ENCODE results near the gene COL5A2.
A peak's percentile ranks its signal among the peaks of the same experiment; 100 is the strongest.

COL5A2 gene

GRCh38 chr2:189097934-189098333 lies 81.6 kb downstream of the COL5A2 start:
- DNase-seq (ENCODE audit: low spot score) (no peak), ATAC-seq (ENCODE audit: low read depth) (no peak)
- no peaks in the 10 kb centered on the region for H3K36me3 ChIP-seq (ENCODE audit: low read depth)
- TF ChIP-seq, protein P1, sequence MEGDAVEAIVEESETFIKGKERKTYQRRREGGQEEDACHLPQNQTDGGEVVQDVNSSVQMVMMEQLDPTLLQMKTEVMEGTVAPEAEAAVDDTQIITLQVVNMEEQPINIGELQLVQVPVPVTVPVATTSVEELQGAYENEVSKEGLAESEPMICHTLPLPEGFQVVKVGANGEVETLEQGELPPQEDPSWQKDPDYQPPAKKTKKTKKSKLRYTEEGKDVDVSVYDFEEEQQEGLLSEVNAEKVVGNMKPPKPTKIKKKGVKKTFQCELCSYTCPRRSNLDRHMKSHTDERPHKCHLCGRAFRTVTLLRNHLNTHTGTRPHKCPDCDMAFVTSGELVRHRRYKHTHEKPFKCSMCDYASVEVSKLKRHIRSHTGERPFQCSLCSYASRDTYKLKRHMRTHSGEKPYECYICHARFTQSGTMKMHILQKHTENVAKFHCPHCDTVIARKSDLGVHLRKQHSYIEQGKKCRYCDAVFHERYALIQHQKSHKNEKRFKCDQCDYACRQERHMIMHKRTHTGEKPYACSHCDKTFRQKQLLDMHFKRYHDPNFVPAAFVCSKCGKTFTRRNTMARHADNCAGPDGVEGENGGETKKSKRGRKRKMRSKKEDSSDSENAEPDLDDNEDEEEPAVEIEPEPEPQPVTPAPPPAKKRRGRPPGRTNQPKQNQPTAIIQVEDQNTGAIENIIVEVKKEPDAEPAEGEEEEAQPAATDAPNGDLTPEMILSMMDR (IDR thresholded peaks at IDR 0.05; ENCODE audit: poor library complexity, severe bottlenecking), result no peak
- H3K4me1 ChIP-seq (ENCODE audit: insufficient read depth, poor library complexity, severe bottlenecking), result peaks cover 13% of the 10 kb centered on the region
- H3K9me3 ChIP-seq (ENCODE audit: severe bottlenecking), result no peaks in the 10 kb centered on the region
- H3K27ac ChIP-seq (ENCODE audit: poor library complexity, severe bottlenecking), result peak overlapping the region; percentile 51
- H3K27me3 ChIP-seq (ENCODE audit: insufficient read depth, poor library complexity, severe bottlenecking), result no peaks in the 10 kb centered on the region
- H3K4me3 ChIP-seq (ENCODE audit: severe bottlenecking), result no peak overlapping the region

- no peaks in the 10 kb centered on the region for H3K9me3 ChIP-seq (ENCODE audit: severe bottlenecking)
- H3K4me3 ChIP-seq (ENCODE audit: severe bottlenecking), result no peak overlapping the region
- DNase-seq (ENCODE audit: low spot score), result no peak
- TF ChIP-seq, protein P1 (IDR thresholded peaks at IDR 0.05; ENCODE audit: poor library complexity, severe bottlenecking), result no peak
- H3K27ac ChIP-seq (ENCODE audit: poor library complexity, severe bottlenecking), result peak overlapping the region; percentile 51
- peaks cover 13% of the 10 kb centered on the region for H3K4me1 ChIP-seq (ENCODE audit: insufficient read depth, poor library complexity, severe bottlenecking)
- no peaks in the 10 kb centered on the region for H3K27me3 ChIP-seq (ENCODE audit: insufficient read depth, poor library complexity, severe bottlenecking)
- no peaks in the 10 kb centered on the region for H3K36me3 ChIP-seq (ENCODE audit: low read depth)
- peak; percentile 98 for ATAC-seq (ENCODE audit: low read depth)
Measured at GRCh38 chr2:189096769-189097447, 82.7 kb downstream of the COL5A2 start.

DNA sequence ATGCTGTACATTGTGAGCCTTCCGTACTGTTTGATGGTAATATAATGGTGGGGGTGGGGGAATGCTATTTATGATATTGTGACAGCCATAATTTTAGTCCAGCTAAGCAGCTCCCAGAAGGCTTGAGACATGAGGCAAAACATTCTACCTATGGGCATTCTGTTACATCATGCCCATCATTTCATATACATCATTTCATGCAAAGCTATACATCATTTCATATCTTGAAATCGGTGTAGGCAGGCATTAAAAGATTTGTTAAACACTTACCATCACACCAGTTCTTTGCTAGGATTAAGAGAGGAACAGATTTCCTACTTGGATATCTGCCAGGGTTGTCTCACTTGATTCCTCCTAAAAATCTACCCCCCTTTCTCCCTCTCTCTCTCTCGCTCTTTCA lies 84.5 kb downstream of the COL5A2 start:
- no peaks in the 10 kb centered on the region for H3K27me3 ChIP-seq (ENCODE audit: insufficient read depth, poor library complexity, severe bottlenecking)
- H3K4me1 ChIP-seq (ENCODE audit: insufficient read depth, poor library complexity, severe bottlenecking), result peaks cover 13% of the 10 kb centered on the region
- no peaks in the 10 kb centered on the region for H3K36me3 ChIP-seq (ENCODE audit: low read depth)
- no peaks in the 10 kb centered on the region for H3K9me3 ChIP-seq (ENCODE audit: severe bottlenecking)
- no peak for ATAC-seq (ENCODE audit: low read depth)
- no peak overlapping the region for H3K4me3 ChIP-seq (ENCODE audit: severe bottlenecking)
- DNase-seq (ENCODE audit: low spot score), result no peak
- no peak overlapping the region for H3K27ac ChIP-seq (ENCODE audit: poor library complexity, severe bottlenecking)
- TF ChIP-seq, protein P1 (IDR thresholded peaks at IDR 0.05; ENCODE audit: poor library complexity, severe bottlenecking), result no peak

GRCh38 chr2:189092936-189093335 lies 86.6 kb downstream of the COL5A2 start:
- DNase-seq (ENCODE audit: low spot score) (no peak), ATAC-seq (ENCODE audit: low read depth) (no peak)
- H3K36me3 ChIP-seq (ENCODE audit: low read depth), result no peaks in the 10 kb centered on the region; the same call in 1 of the 2 replicates
- H3K4me1 ChIP-seq (ENCODE audit: insufficient read depth, poor library complexity, severe bottlenecking), result peaks cover 13% of the 10 kb centered on the region
- no peak overlapping the region for H3K27ac ChIP-seq (ENCODE audit: poor library complexity, severe bottlenecking)
- H3K27me3 ChIP-seq (ENCODE audit: insufficient read depth, poor library complexity, severe bottlenecking), result no peaks in the 10 kb centered on the region
- no peak overlapping the region for H3K4me3 ChIP-seq (ENCODE audit: severe bottlenecking)
- TF ChIP-seq, protein P1 (IDR thresholded peaks at IDR 0.05; ENCODE audit: poor library complexity, severe bottlenecking), result no peak
- no peaks in the 10 kb centered on the region for H3K9me3 ChIP-seq (ENCODE audit: severe bottlenecking)

- Histone ChIP-seq H3K27ac (ENCODE audit: poor library complexity, severe bottlenecking) (no peak overlapping the region), H3K9me3 (ENCODE audit: severe bottlenecking) (no peaks in the 10 kb centered on the region), H3K4me3 (ENCODE audit: severe bottlenecking) (no peak overlapping the region), H3K27me3 (ENCODE audit: insufficient read depth, poor library complexity, severe bottlenecking) (no peaks in the 10 kb centered on the region), H3K4me1 (ENCODE audit: insufficient read depth, poor library complexity, severe bottlenecking) (peaks cover 13% of the 10 kb centered on the region), H3K36me3 (ENCODE audit: low read depth) (no peaks in the 10 kb centered on the region; the same call in 1 of the 2 replicates)
- DNase-seq (ENCODE audit: low spot score) (no peak), ATAC-seq (ENCODE audit: low read depth) (no peak)
- TF ChIP-seq, protein P1 (IDR thresholded peaks at IDR 0.05; ENCODE audit: poor library complexity, severe bottlenecking), result no peak
Measured at GRCh38 chr2:189091253-189091652, 88.3 kb downstream of the COL5A2 start.

Measured in RWPE2 (cell line).